Hematopoietic multipotent progenitor cell treated with erythropoietin and hydrocortisone succinate and interleukin-3 and kit ligand, for 17 days (in vitro differentiated cells): ENCODE measurements around the gene FOXP1.

Source experiments
- DNase-seq: peaks from one replicate; pipeline ENCODE4 v3.0.0-alpha.2; 2015; ENCODE audit warnings: low spot score

The FOXP1 gene

DNA sequence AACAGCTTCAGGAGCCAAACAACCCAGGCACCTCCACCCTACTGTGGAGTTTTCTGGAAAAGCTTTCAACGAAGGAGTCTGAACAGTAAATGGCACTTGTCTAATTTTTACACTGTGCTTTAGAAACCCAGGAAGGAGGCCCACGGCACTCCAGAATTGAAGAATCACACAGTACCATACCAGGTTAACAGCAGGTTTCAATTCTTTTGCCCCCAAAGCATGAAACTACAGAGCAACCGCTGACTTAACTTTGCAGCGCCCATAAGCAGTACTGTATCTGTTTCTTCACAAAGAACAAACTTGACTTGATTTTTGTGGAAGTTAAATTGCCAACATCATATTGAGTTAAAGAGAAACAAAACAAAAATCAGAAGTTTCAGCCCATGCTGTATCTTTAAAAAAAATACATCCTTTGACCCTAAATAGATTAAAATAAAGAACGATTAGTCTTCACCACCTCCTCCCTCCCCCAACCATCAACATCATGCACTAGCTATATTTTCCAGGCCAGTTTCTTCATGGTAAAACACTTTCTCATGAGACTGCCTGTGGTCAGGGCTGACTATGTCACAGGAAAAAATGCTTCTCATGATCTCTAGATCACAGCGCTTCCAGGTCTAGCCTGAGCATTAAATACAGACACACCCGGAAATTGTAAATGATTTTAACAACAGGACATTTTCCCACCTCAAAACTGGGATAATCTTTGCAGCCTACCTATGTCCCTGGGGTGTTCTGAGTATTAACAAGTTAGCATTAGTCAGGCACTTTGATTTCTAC, 456.3 kb downstream of the FOXP1 start:
- DNase-seq: no peak

DNA sequence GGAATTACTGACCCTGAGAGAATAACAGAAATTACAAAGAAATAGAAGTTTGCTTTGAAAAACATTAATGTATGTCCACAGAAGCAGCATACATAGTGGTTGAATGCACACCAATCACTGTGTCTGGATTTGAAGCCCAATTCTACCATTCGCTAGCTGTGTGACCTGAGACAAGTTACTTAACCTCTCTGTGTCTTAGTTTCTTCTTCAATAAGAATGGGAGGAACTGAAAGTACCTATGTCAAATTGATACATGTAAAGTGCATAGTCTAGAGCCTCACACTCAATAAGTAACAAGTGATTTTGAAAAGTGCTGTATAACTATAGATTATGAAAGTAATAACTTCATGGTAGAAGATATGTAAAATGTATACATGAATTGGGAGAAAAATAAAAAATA, 457.8 kb downstream of the FOXP1 start:
- DNase-seq: no peak

DNA sequence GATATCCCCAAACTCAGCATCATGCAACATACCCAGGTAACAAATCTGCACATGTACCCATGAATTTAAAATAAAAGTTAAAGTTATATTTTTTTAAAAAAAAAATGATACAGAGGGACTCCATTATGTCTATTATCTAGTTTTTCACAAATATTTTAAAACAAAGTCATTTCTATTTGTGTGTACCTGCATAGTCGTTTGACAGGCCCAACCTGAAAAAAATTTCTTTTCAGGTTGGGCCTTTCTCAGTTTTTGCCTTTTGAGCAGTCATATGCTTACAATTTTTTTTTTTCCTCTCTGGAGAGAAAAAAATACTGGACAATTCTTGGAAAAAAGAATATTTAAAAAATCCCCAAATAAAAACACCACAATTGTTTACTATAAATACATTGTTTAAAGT, 459.5 kb downstream of the FOXP1 start:
- DNase-seq: no peak

DNA sequence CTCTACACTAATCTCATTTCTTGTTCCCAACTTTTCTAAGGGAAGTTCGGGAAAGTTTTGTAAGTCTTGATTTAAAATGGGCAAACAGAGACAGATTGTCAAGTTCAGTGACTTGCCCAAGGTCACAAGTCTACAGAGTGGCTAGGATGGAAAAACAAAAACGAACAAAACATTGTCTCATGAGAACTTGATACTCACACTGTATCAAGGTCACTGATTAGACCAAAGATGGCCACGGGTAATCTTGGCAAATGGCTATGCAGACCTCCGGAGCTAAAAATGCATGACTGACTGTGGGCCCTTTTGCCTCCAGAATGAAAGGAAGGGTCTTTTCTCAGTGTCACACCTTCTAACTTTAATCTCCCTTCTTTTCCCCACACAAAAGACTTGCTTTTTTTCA, 460.9 kb downstream of the FOXP1 start:
- no peak for DNase-seq

DNA sequence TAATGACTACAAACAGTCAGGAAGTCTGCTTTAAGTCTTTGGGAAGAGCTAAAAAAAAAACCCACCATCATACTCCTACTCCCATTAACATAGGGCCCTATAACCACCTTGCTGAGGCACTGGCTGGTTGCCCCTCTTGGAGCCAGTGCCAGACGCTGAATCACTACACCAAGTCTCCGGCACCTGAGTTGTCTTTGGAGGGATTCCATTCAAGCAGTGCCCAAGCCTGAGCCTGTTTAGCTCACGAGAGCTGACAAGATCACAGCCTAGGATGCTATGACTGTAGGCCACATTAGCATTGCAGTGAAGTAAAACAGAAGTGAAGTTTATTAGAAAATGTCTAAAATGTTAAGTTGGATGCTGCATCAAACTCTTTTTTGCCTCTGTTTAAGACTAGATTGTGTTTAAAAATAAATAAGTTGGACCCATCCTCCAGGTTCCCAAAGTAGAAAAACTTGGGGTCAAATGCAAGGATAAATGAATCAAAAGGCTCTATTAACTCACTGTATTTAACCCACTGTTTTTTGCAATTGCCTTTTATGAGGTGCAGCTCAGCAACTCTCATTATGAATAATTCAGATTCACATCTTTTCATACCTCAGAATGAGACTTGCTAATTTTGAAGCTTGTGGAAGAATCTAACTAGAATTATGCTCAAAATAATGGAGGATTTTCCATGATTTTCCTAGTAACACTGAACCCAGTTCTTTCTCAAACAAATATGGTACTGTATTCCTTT, 461.9 kb downstream of the FOXP1 start:
- DNase-seq: no peak

DNA sequence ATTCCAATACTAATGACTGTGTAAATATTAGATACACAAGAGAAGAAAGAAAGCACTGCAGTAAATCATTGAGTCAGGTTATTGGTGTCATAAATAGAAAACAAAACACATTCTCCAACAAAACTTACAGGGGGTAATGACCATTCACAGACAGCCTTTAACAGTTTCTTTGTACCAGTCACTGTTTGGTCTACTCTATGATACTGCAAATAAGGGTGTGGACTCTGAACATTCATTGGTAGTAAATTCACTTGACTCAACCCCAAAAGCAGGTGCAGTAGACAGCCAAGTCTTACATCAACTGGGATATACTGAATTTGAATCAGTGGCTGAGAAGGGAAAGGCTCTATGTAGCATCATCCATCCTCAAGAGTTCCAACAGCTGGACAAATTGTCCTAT, 463.5 kb downstream of the FOXP1 start:
- DNase-seq: no peak

DNA sequence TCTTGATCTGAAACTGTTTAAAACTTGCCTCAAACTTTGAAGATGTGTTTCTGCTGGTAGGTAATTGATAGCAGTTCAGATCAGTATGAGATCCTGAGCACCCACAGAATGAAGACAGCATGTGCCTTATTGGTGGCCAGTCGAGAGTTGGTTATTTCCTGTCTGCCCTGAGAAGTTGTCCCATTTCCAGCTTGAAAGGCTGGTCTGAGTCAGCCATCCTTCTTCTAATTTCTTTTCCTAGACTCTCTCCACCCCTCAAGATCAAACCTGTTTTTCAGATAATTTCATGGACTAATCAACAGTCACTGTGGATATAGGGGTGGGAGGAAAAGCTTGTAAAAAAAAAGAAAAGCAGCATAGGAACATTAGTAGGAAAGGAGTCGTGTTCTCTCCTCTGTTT, 464.4 kb downstream of the FOXP1 start:
- no peak for DNase-seq

DNA sequence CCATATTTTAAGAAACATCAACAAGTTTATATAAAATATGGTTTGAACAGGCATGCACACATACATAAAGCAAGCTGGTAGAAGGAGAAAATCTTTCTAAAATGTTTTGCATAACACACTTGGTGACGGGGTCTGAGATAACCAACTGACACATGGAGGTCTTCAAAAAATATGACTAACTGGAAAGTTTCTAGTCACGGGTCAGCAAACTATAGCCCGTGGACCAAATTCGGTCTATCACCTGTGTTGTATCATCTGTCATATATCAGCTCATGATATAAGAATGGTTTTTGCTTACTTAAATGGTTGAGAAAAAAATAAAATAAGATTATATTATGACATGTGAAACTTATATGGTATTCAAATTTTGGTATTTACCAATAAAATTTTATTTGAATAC, 465.1 kb downstream of the FOXP1 start:
- no peak for DNase-seq

DNA sequence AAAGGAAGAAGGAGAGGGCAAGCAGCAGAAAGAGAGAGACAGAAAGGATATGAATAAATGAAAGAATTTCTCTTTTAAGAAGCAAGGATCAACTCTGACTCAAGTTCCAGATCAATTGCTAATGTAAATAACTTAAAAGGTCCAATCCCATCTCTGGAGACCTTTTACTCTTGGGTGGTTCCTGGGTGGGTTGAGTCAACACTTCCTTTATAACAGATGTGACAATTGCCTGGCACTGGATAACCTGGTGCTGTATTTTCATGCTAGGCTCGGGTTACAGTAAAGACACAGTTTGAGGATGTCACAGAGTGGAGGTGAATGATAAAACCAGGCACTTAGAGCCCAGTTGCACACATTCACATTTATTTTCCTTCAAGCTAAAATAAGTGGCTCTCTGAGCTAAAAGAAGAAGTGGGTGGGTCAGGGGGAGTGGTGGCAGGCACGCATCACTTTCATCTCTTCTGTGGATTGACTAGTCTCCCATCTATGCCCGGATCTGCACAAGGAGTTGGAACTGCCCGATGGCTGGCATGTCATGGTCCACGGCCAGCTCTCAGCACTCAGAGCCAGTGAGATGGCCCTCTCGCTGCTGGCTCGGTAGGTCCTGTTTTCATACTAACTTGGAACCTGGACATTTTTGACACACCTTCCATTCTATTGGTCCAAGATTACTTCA, 465.8 kb downstream of the FOXP1 start:
- no peak for DNase-seq

DNA sequence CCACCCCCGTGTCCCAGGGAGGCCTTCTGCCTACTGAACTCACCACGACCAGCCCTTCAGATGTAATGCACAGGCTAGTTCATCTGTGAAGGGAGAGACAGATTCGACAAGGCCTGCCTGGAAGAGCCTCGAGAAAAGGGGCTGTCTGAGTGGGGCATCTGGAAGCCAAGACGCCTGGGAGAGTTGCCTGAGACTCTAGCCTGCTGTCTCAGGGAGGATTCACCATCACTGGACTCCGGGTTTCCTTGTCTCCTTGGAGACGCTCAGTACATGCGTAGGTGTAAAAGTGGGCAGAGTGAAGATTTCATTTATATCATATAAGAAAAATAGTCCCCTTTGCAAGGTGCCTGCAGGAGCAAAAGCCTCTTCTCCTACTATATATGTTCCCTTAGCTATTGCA, 468.9 kb downstream of the FOXP1 start:
- no peak for DNase-seq

DNA sequence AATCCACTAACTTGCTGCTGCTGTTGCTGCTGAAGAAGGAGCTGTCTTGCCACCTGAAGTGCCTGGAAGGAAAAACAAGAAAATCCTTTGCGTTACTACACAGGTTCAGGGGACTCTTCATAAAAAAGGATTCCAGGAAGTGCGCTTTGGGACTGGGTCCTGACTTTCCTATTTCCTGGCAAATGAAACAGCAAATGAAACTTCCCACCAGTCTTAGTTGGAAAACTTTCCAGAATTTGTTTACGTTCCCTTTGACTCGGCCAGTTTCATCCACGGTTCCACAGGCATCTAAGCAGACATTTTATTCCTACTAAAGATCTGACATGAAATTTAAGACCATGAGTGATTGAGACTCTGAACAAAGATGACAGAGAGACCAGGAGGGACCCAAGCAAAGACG, 471.0 kb downstream of the FOXP1 start:
- DNase-seq: no peak

DNA sequence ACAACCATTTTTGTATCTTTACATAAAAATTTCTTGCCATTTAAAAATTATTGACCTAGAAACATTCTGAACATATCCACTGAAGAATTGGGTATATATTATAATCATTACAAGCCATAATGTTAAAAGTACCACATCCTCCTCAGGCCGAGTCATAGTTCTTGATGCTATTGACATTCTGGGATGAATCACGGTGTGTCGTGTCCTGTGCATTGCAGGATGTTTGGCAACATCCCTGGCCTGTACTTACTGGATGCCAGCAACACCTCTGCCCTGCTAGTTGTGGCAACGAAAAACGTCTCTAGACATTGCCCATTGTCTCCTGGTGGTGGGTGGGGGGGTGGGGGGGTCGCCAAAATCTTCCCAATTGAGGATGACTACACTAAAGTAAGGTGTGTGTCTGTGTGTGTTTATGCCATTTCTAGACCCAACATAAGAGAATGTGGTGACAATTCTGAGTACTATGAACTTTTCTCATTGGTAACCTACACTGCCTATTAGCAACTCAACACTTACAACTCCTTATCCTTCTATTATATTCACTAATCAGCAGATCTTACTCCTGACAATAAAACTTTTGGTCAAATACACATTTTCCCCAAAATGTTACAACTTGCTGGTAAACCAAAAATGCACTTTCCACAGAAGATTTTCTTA, 471.6 kb downstream of the FOXP1 start:
- DNase-seq: no peak

DNA sequence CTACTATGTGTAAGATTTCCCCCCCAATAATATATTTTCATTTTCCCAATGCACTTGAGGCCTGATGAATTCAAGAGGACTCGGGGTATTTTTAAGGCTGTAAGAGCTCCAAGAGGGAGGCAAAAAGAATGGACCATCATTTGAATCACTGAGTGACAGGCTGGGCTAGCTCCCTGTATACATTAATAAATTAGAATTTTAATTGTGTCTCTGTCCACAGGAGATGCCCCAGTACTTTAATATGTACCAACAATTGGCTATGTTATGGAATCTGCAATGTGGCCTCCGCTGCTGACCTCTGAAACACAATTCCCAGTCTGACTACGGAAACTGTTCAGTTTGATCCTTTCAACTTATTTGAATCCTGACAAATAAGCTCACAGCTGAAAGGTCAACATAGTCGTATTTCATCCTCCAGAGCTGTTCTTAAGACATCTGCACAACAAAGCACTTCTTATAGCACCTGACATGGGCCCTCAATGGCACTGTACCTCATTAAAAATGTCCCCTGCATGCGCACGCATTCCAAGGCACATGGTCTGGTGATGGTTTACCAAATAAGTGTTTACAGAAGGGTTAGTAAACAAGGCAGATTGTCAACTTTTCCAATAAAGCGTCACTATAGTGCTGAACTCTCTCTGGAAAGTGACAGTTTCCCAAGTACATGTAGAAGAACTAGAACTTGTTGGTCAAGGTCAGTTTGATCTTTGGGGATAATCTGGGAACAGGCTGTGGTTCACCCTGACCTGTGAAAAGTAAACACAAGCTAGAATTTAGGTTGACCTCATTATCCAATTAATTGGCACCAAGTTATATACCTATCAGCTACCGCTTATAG, 472.9 kb downstream of the FOXP1 start:
- no peak for DNase-seq

DNA sequence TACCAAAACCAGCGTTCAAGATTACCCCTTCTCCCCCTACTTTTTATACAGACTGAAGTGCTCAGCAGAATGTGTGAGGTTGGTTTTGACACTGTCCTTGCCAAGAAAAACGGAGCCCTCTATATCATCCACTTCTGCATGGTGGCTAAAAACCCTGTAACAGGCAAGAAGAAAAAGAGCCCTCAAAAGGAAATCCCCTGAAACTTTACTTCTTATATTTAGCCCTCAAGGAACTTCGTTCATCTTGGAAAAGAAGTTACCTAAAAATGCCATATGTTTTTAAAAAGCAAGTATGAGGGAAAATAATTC, 473.6 kb downstream of the FOXP1 start:
- DNase-seq: no peak

DNA sequence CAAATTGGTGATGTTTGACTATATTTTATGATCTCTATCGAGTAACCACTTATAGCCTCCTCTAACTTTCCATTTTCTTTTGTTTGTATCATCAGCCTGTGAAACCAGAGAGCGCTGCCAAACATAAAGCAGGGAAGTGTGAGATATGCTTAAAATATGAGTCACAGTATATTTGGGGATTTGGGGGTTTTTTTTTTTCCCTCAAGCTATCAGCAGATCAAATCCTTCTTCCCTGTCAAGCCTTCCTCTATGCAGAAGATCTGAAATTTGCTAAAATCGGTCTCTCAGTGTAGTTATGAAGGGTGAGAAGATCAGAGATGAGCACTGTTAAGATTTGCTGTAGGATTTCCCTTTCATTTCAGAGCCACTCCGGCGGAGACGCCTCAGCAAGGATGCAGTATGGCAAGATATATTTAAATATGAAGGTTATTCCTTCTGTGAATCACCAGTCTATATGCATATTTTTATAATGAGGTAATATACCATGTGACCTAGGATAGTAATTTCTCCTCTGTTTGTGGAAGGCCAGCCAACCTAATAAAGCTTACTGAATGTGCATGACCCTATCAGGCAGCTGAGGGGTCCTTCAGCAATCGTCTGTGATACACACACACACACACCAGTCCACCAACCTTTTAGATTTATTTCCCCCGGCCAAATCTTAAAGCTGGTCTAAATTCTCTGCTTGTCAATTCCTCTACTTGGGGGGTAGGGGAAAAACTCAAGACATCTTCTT, 474.1 kb downstream of the FOXP1 start:
- no peak for DNase-seq

DNA sequence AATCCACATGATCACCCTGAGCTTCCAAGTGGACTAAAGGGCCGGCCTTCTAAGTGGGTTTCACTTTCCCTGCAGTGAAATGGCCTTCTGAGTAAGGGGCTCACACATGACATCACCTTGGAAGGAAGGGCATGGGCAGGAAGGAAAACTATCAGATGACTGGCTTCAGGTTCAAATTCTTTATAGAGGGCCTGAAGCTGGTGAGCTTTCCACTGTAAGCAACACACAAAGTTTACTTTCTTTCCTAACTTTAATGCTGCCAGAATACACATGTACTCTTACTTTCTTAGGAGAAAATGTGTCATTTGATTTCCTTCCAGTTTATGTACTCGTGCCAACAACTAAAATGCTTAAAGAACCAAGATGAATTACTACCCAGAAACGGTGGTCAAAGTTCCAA, 475.6 kb downstream of the FOXP1 start:
- no peak for DNase-seq

DNA sequence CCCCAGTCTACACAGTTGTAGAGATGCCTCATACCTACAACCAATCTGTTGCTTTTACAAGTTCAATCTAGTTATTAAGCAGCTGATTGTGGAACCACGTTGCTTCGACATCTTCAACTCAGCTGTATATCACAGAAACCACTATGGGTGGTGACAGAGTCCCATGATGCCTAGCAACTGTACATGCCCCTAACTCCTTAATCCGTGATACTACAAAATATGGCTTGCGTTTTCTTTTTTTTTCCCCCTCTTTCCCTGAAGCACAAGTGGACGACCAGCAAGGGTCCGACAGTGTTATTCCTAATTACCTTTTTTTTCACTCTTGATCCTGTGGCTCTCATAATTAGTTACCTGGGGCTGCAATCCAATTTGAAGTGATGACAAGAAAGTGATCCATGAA, 478.6 kb downstream of the FOXP1 start:
- DNase-seq: no peak

DNA sequence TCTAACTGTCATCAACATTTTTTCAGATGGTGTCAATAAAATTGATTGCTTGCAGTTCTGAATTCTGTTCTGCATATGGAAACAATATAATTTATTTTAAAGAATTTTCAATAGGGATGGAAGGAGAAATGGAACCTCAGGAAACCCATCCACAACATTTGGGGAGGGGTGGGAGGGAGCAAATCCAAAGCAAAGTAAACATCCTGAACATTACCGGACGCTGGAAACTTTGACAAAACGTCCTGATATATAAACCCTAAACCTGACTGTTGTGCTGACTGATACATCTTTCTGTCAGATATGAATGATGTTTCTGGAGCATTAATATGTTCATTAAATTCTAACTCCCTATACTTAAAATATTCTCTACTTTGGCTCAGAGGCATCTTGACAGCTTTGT, 479.0 kb downstream of the FOXP1 start:
- no peak for DNase-seq

DNA sequence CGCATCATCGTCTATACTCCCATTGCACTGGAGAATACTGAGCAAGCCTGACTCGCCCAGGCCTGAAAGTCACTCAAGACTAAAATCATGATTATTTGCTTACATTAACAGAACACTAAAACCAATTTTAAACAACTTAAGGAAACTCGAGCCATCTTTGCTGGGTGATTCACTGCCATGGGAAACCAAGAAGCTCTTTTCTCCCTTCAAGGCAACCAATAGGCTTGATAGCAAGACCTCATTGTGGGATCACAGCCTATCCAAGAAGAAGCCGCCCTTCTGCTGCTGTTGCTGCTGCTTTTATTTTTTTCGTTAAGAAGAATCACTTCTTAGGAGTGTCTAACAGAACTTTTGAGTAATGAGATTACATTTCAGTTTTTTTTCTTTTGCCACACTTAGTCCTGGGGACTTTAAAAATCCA, 479.4 kb downstream of the FOXP1 start:
- no peak for DNase-seq

DNA sequence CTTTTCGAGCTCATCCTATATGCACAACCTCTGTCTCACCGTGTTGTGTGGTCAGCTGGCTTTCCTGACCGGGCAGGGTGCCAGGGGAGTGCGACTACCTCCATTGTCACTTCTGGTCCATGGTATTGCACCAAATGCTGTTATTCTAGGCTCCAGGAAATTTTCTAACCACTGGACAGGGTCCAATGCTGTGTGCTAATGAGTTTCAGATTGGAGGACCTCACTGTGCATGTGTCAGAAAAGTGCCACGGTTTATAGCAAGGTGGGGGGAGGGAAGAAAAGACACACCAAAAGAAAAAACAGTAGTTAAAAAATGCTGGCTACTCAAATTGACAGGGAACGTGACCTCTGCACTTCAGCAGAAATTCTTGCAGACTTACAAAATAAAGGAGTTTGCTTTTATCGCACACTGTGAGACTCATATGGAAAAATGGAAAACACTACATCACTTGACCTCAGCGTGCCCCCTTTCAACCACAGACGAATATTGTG, 480.1 kb downstream of the FOXP1 start:
- no peak for DNase-seq
